Endometrial microvascular endothelial cells (primary cell): Measurements from ENCODE around the gene LYPLAL1. TPM values are rescaled to one million over a fixed set of nuclear protein-coding genes. Genes with fewer than 3 reads are reported as not detected.

Experiments used
- in situ Hi-C: cut with HindIII; loops from 2 replicates; pipeline ENCODE4 v1.10.0; 2017; ENCODE audit warnings: low sequenced_read_pairs, low pct_unique_long_range_greater_than_20kb; ENCODE audit errors: inconsistent ontology term
- total RNA-seq: library from RNA; depleted of rRNA; stranded (reverse); fragments of >200 nt; gene quantifications from one replicate; pipeline ENCODE4 v1.2.3, GENCODE V29; 2015; ENCODE audit errors: inconsistent ontology term

The LYPLAL1 gene
- total RNA-seq, 1 donor from 2014 or later = 19.9 TPM

- in situ Hi-C loops = no loop called here
Observed at GRCh38 chr1:219159946-219160645, 13.6 kb upstream of the LYPLAL1 start.

- in situ Hi-C loops = no loop called here
Observed at GRCh38 chr1:219160967-219161366, 12.7 kb upstream of the LYPLAL1 start.

GRCh38 chr1:219161371-219161770 lies 12.3 kb upstream of the LYPLAL1 start:
- in situ Hi-C loops = no loop called here

GRCh38 chr1:219163401-219163954 lies 10.2 kb upstream of the LYPLAL1 start:
- in situ Hi-C loops = no loop called here

GRCh38 chr1:219171192-219171935 lies 2.3 kb upstream of the LYPLAL1 start:
- in situ Hi-C loops = no loop called here

- in situ Hi-C loops = no loop called here
Observed at GRCh38 chr1:219172821-219173220, 857 bp upstream of the LYPLAL1 start.

GRCh38 chr1:219173434-219173757 lies 282 bp upstream of the LYPLAL1 start:
- in situ Hi-C loops = no loop called here

- in situ Hi-C loops = no loop called here
Observed at GRCh38 chr1:219174460-219175211, 958 bp downstream of the LYPLAL1 start.

GRCh38 chr1:219175212-219175564 lies 1.5 kb downstream of the LYPLAL1 start:
- in situ Hi-C loops = no loop called here

GRCh38 chr1:219176168-219176567 lies 2.5 kb downstream of the LYPLAL1 start:
- in situ Hi-C loops = no loop called here

- in situ Hi-C loops = no loop called here
Observed at GRCh38 chr1:219177363-219177762, 3.7 kb downstream of the LYPLAL1 start.

- in situ Hi-C loops = no loop called here
Observed at GRCh38 chr1:219177940-219178339, 4.3 kb downstream of the LYPLAL1 start.

GRCh38 chr1:219179293-219179692 lies 5.6 kb downstream of the LYPLAL1 start:
- in situ Hi-C loops = no loop called here

- in situ Hi-C loops = no loop called here
Observed at GRCh38 chr1:219184337-219184736, 10.7 kb downstream of the LYPLAL1 start.

- in situ Hi-C loops = no loop called here
Observed at GRCh38 chr1:219185486-219186117, 11.9 kb downstream of the LYPLAL1 start.

GRCh38 chr1:219188331-219188803 lies 14.7 kb downstream of the LYPLAL1 start:
- in situ Hi-C loops = no loop called here

- in situ Hi-C loops = no loop called here
Observed at GRCh38 chr1:219189021-219189824, 15.5 kb downstream of the LYPLAL1 start.

- in situ Hi-C loops = no loop called here
Observed at GRCh38 chr1:219189952-219190351, 16.3 kb downstream of the LYPLAL1 start.
